ENCODE results near the gene ARRDC4. TPM values are rescaled to one million over a fixed set of nuclear protein-coding genes. Genes with fewer than 3 reads are reported as not detected.

Gene ARRDC4
- total RNA-seq, 1 donor from 2014 or later: 15.3 TPM

DNA sequence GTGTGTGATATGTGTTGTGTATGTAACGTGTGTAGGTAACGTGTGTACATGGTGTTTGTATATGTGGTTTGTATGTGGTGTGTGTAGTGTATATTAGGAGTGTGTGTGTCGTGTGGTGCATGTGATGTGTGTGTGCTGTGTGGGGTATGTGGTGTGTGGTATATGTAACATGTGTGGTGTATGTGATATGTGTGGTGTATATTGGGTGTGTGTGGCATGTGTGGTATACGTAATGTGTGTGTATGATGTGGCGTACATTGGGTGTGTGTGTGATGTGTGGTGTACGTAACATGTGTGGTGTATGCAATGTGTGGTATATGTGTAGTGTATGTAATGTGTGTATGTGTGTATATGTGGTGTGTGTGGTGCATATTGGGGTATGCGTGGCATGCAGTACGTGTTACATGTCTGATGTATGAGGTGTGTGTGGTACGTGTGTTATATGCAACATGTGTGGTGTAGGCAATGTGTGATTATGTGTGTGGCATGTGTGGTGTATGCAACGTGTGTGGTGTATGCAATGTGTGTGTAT lies 41.2 kb downstream of the ARRDC4 start:
- H3K4me3 Mint-ChIP-seq (ENCODE audit: unreplicated experiment): no peak overlapping the region
- no peak for DNase-seq (ENCODE audit: extremely low spot score, unreplicated experiment)
- no peaks in the 10 kb centered on the region for H3K27me3 Mint-ChIP-seq (ENCODE audit: unreplicated experiment)
- H3K36me3 Mint-ChIP-seq (ENCODE audit: unreplicated experiment): no peaks in the 10 kb centered on the region
- no peak overlapping the region for H3K27ac Mint-ChIP-seq (ENCODE audit: unreplicated experiment)
- TF ChIP-seq, protein P1, sequence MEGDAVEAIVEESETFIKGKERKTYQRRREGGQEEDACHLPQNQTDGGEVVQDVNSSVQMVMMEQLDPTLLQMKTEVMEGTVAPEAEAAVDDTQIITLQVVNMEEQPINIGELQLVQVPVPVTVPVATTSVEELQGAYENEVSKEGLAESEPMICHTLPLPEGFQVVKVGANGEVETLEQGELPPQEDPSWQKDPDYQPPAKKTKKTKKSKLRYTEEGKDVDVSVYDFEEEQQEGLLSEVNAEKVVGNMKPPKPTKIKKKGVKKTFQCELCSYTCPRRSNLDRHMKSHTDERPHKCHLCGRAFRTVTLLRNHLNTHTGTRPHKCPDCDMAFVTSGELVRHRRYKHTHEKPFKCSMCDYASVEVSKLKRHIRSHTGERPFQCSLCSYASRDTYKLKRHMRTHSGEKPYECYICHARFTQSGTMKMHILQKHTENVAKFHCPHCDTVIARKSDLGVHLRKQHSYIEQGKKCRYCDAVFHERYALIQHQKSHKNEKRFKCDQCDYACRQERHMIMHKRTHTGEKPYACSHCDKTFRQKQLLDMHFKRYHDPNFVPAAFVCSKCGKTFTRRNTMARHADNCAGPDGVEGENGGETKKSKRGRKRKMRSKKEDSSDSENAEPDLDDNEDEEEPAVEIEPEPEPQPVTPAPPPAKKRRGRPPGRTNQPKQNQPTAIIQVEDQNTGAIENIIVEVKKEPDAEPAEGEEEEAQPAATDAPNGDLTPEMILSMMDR (IDR thresholded peaks at IDR 0.05): no peak
- peaks cover 4% of the 10 kb centered on the region for H3K4me1 Mint-ChIP-seq (ENCODE audit: unreplicated experiment)
- no peaks in the 10 kb centered on the region for H3K9me3 Mint-ChIP-seq (ENCODE audit: unreplicated experiment)

DNA sequence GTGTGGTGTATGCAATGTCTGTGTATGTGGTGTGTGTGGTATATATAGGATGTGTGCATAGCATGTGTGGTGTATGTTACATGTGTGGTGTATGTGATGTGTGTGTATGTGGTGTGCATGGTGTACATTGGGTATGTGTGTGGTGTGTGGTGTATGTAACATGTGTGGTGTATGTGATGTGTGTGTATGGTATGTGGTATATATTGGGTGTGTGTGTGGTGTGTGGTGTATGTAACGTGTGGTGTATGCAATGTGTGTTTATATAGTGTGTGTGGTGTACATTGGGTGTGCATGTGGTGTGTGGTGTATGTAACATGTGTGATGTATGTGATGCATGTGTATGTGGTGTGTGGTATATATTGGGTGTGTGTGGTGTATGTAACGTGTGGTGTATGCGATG lies 41.9 kb downstream of the ARRDC4 start:
- Mint-ChIP-seq H3K9me3 (ENCODE audit: unreplicated experiment) (no peaks in the 10 kb centered on the region), H3K4me1 (ENCODE audit: unreplicated experiment) (peaks cover 9% of the 10 kb centered on the region), H3K36me3 (ENCODE audit: unreplicated experiment) (no peaks in the 10 kb centered on the region), H3K27ac (ENCODE audit: unreplicated experiment) (no peak overlapping the region), H3K4me3 (ENCODE audit: unreplicated experiment) (no peak overlapping the region), H3K27me3 (ENCODE audit: unreplicated experiment) (no peaks in the 10 kb centered on the region)
- TF ChIP-seq, protein P1 (IDR thresholded peaks at IDR 0.05): no peak
- DNase-seq (ENCODE audit: extremely low spot score, unreplicated experiment): no peak

DNA sequence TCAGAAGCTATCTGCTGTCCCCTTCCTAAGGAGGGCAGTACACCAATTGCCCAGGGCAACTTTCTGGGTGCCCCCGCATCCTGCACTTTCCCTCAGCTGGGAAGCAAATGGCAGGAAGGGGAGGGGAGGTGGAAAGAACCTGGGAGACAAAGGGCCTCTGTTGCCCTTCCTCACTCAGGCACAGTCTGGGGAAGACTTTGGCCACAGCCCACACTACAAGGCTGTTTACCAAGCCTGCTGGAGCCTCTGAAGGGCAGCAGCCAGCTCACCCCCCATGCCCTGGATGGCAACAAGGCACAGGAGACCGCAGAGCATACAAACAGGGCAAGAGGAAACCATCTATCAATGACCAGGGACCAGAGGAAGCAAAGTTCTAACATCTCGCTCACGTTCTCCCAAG lies 42.4 kb downstream of the ARRDC4 start:
- H3K27ac Mint-ChIP-seq (ENCODE audit: unreplicated experiment): no peak overlapping the region
- H3K4me3 Mint-ChIP-seq (ENCODE audit: unreplicated experiment): no peak overlapping the region
- no peaks in the 10 kb centered on the region for H3K27me3 Mint-ChIP-seq (ENCODE audit: unreplicated experiment)
- TF ChIP-seq, protein P1 (IDR thresholded peaks at IDR 0.05): no peak
- no peaks in the 10 kb centered on the region for H3K36me3 Mint-ChIP-seq (ENCODE audit: unreplicated experiment)
- DNase-seq (ENCODE audit: extremely low spot score, unreplicated experiment): peak; percentile 44
- H3K4me1 Mint-ChIP-seq (ENCODE audit: unreplicated experiment): peaks cover 10% of the 10 kb centered on the region
- H3K9me3 Mint-ChIP-seq (ENCODE audit: unreplicated experiment): no peaks in the 10 kb centered on the region

DNA sequence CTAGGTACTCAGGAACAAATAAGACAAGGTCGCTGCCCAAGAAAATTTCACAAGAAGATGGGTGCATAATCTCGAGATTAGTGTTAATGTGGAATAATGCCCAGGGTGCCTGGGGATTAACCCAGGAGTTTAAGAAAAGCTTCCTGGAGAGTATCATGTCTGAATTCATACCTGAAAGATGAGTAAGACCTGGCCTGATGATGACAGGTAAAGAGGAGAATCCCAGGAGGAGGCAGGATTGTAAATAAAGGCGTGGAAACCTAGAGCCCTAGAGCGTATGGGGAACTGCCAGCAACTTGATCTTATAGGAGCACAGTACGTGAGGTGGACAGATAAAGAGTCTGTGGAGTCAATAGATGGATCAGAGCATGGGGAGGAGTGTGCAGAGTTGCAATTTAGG lies 43.0 kb downstream of the ARRDC4 start:
- no peak for DNase-seq (ENCODE audit: extremely low spot score, unreplicated experiment)
- peaks cover 12% of the 10 kb centered on the region for H3K4me1 Mint-ChIP-seq (ENCODE audit: unreplicated experiment)
- no peaks in the 10 kb centered on the region for H3K27me3 Mint-ChIP-seq (ENCODE audit: unreplicated experiment)
- no peaks in the 10 kb centered on the region for H3K9me3 Mint-ChIP-seq (ENCODE audit: unreplicated experiment)
- H3K27ac Mint-ChIP-seq (ENCODE audit: unreplicated experiment): no peak overlapping the region
- no peak overlapping the region for H3K4me3 Mint-ChIP-seq (ENCODE audit: unreplicated experiment)
- TF ChIP-seq, protein P1 (IDR thresholded peaks at IDR 0.05): no peak
- no peaks in the 10 kb centered on the region for H3K36me3 Mint-ChIP-seq (ENCODE audit: unreplicated experiment)

DNA sequence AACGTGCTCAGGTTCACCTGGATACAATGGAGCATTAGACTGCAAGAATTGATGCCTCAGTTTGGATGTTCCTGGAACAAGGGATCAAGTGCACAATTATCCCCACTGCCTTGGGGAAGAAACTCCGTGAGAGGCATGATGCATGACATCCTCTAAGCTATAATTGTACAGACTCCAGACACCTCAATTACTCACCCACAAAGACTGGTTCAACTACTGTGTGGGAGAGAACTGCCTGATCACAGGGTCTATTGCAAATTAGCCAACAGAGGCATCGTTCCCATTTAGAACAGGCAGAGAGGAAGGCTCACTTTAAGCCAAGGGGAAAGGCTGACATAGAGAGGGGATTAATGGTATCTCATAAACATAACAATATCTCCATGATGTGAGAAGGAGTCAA lies 43.5 kb downstream of the ARRDC4 start:
- Mint-ChIP-seq H3K4me3 (ENCODE audit: unreplicated experiment) (no peak overlapping the region), H3K27me3 (ENCODE audit: unreplicated experiment) (no peaks in the 10 kb centered on the region), H3K4me1 (ENCODE audit: unreplicated experiment) (peaks cover 11% of the 10 kb centered on the region), H3K27ac (ENCODE audit: unreplicated experiment) (no peak overlapping the region), H3K9me3 (ENCODE audit: unreplicated experiment) (no peaks in the 10 kb centered on the region), H3K36me3 (ENCODE audit: unreplicated experiment) (no peaks in the 10 kb centered on the region)
- no peak for DNase-seq (ENCODE audit: extremely low spot score, unreplicated experiment)
- TF ChIP-seq, protein P1 (IDR thresholded peaks at IDR 0.05): no peak

Data from osteocyte (in vitro differentiated cells).